Measurements from ENCODE around the gene ATAD3A. TPM values are rescaled to one million over a fixed set of nuclear protein-coding genes. Genes with fewer than 3 reads are reported as not detected.

ATAD3A gene
- total and polyA plus RNA-seq, 7 experiments from 2014 or later = 5.4 to 41.3 (median 21.5) TPM

GRCh38 chr1:1545946-1546737 is 34.2 kb downstream of the ATAD3A start:
- intact Hi-C loops (cut with micrococcal nuclease) = no loop called here
- Mint-ChIP-seq H3K27ac (peak overlapping the region in 1 of 9 donors; percentile 70), H3K36me3 (peaks cover 0 to 11% (median 0%) of the 10 kb centered on the region in 5 donors), H3K9me3 (no peaks in the 10 kb centered on the region), H3K4me3 (no peak overlapping the region), H3K27me3 (peaks cover 0 to 2% (median 0%) of the 10 kb centered on the region in 5 donors), H3K4me1 (peaks cover 0 to 11% (median 2%) of the 10 kb centered on the region in 7 donors)
- POLR2A ChIA-PET = interaction anchor here (0.6 to 1.5 kb wide), 2 partner anchors 69 to 102 kb away, joined by 4 to 5 read pairs; partner anchors contain the start of gene MIB2
- H3K36me3 ChIP-seq (ENCODE audit: control insufficient read depth in 2 of 3, insufficient read depth in 3 of 3, low read length in 3 of 3) = peaks cover 0 to 27% (median 0%) of the 10 kb centered on the region in 3 experiments
- H3K4me3 ChIP-seq (ENCODE audit: low read length) = no peak overlapping the region
- ATAC-seq (no peak), DNase-seq (no peak)
- H3K4me1 ChIP-seq (ENCODE audit: control insufficient read depth in 2 of 2, insufficient read depth in 2 of 2, low read length in 2 of 2) = no peaks in the 10 kb centered on the region
- H3K9me3 ChIP-seq (ENCODE audit: control insufficient read depth in 2 of 3, low read length in 3 of 3) = no peaks in the 10 kb centered on the region
- H3K27me3 ChIP-seq (ENCODE audit: control insufficient read depth in 2 of 2, insufficient read depth in 2 of 2, low read length in 2 of 2) = no peaks in the 10 kb centered on the region
- CTCF ChIA-PET = interaction anchor here (0.6 to 1.1 kb wide), 2 partner anchors 10 to 12 kb away, joined by 3 read pairs; no protein-coding TSS in a partner anchor
- H3K27ac ChIP-seq (ENCODE audit: low read depth, low read length) = no peak overlapping the region

GRCh38 chr1:1547011-1547410 is 35.0 kb downstream of the ATAD3A start:
- no peaks in the 10 kb centered on the region for H3K9me3 Mint-ChIP-seq
- H3K27ac Mint-ChIP-seq = peak overlapping the region in 2 of 9 donors; percentile 45 to 53
- H3K27me3 Mint-ChIP-seq = no peaks in the 10 kb centered on the region
- H3K27ac ChIP-seq (ENCODE audit: low read depth, low read length) = no peak overlapping the region
- H3K36me3 Mint-ChIP-seq = peaks cover 0 to 6% (median 0%) of the 10 kb centered on the region in 5 donors
- no peaks in the 10 kb centered on the region for H3K9me3 ChIP-seq (ENCODE audit: control insufficient read depth in 2 of 3, low read length in 3 of 3)
- peaks cover 0 to 4% (median 0%) of the 10 kb centered on the region in 7 donors for H3K4me1 Mint-ChIP-seq
- H3K27me3 ChIP-seq (ENCODE audit: control insufficient read depth in 2 of 2, insufficient read depth in 2 of 2, low read length in 2 of 2) = no peaks in the 10 kb centered on the region
- ChIA-PET CTCF (interaction anchor here (1.1 kb wide), 1 partner anchor 9 kb away, joined by 3 read pairs; no protein-coding TSS in a partner anchor), POLR2A (interaction anchor here (0.6 to 1.5 kb wide), 5 partner anchors 12 to 107 kb away, joined by 3 to 5 read pairs (median 4); partner anchors contain the start of gene MIB2)
- no peak overlapping the region for H3K4me3 Mint-ChIP-seq
- DNase-seq (no peak), ATAC-seq (no peak)
- intact Hi-C loops (cut with micrococcal nuclease) = no loop called here
- no peaks in the 10 kb centered on the region for H3K4me1 ChIP-seq (ENCODE audit: control insufficient read depth in 2 of 2, insufficient read depth in 2 of 2, low read length in 2 of 2)
- H3K4me3 ChIP-seq (ENCODE audit: low read length) = no peak overlapping the region
- H3K36me3 ChIP-seq (ENCODE audit: control insufficient read depth in 2 of 3, insufficient read depth in 3 of 3, low read length in 3 of 3) = peaks cover 0 to 23% (median 0%) of the 10 kb centered on the region in 3 experiments

- CTCF ChIA-PET = no interaction called here
- Histone ChIP-seq H3K4me3 (ENCODE audit: low read length) (no peak overlapping the region), H3K9me3 (ENCODE audit: control insufficient read depth in 2 of 3, low read length in 3 of 3) (no peaks in the 10 kb centered on the region), H3K27me3 (ENCODE audit: control insufficient read depth in 2 of 2, insufficient read depth in 2 of 2, low read length in 2 of 2) (no peaks in the 10 kb centered on the region), H3K36me3 (ENCODE audit: control insufficient read depth in 2 of 3, insufficient read depth in 3 of 3, low read length in 3 of 3) (peaks cover 0 to 20% (median 0%) of the 10 kb centered on the region in 3 experiments), H3K4me1 (ENCODE audit: control insufficient read depth in 2 of 2, insufficient read depth in 2 of 2, low read length in 2 of 2) (no peaks in the 10 kb centered on the region), H3K27ac (ENCODE audit: low read depth, low read length) (no peak overlapping the region)
- Mint-ChIP-seq H3K9me3 (no peaks in the 10 kb centered on the region), H3K27me3 (no peaks in the 10 kb centered on the region), H3K4me1 (peaks cover 0 to 4% (median 0%) of the 10 kb centered on the region in 7 donors), H3K4me3 (no peak overlapping the region), H3K27ac (peak overlapping the region in 2 of 9 donors; percentile 45 to 53), H3K36me3 (peaks cover 0 to 6% (median 0%) of the 10 kb centered on the region in 5 donors)
- DNase-seq (no peak), ATAC-seq (no peak)
- POLR2A ChIA-PET = interaction anchor here (0.8 to 1.5 kb wide), 2 partner anchors 12 to 67 kb away, joined by 3 to 5 read pairs; partner anchors contain the start of gene MIB2
- intact Hi-C loops (cut with micrococcal nuclease) = no loop called here
Observed at GRCh38 chr1:1547476-1547875, 35.5 kb downstream of the ATAD3A start.

- Histone ChIP-seq H3K9me3 (ENCODE audit: control insufficient read depth in 2 of 3, low read length in 3 of 3) (no peaks in the 10 kb centered on the region), H3K4me1 (ENCODE audit: control insufficient read depth in 2 of 2, insufficient read depth in 2 of 2, low read length in 2 of 2) (no peaks in the 10 kb centered on the region), H3K4me3 (ENCODE audit: low read length) (no peak overlapping the region), H3K36me3 (ENCODE audit: control insufficient read depth in 2 of 3, insufficient read depth in 3 of 3, low read length in 3 of 3) (peaks cover 0 to 9% (median 0%) of the 10 kb centered on the region in 3 experiments), H3K27me3 (ENCODE audit: control insufficient read depth in 2 of 2, insufficient read depth in 2 of 2, low read length in 2 of 2) (no peaks in the 10 kb centered on the region), H3K27ac (ENCODE audit: low read depth, low read length) (no peak overlapping the region)
- Mint-ChIP-seq H3K9me3 (no peaks in the 10 kb centered on the region), H3K4me3 (no peak overlapping the region), H3K27me3 (no peaks in the 10 kb centered on the region), H3K36me3 (peaks cover 0 to 1% (median 0%) of the 10 kb centered on the region in 5 donors), H3K4me1 (peaks cover 0 to 4% (median 0%) of the 10 kb centered on the region in 7 donors), H3K27ac (peak overlapping the region in 1 of 9 donors; percentile 5)
- ChIA-PET CTCF (no interaction called here), POLR2A (no interaction called here)
- ATAC-seq (no peak), DNase-seq (no peak)
- intact Hi-C loops (cut with micrococcal nuclease) = no loop called here
Observed at GRCh38 chr1:1548591-1548990, 36.6 kb downstream of the ATAD3A start.

GRCh38 chr1:1550087-1550486 is 38.1 kb downstream of the ATAD3A start:
- ChIA-PET CTCF (interaction anchor here (0.8 kb wide), 1 partner anchor 46 kb away, joined by 3 read pairs; no protein-coding TSS in a partner anchor), POLR2A (no interaction called here)
- peaks cover 0 to 1% (median 0%) of the 10 kb centered on the region in 5 donors for H3K36me3 Mint-ChIP-seq
- ATAC-seq = no peak
- Histone ChIP-seq H3K36me3 (ENCODE audit: control insufficient read depth in 2 of 3, insufficient read depth in 3 of 3, low read length in 3 of 3) (peaks cover 0 to 6% (median 0%) of the 10 kb centered on the region in 3 experiments), H3K27ac (ENCODE audit: low read depth, low read length) (no peak overlapping the region), H3K4me3 (ENCODE audit: low read length) (no peak overlapping the region), H3K4me1 (ENCODE audit: control insufficient read depth in 2 of 2, insufficient read depth in 2 of 2, low read length in 2 of 2) (no peaks in the 10 kb centered on the region), H3K9me3 (ENCODE audit: control insufficient read depth in 2 of 3, low read length in 3 of 3) (no peaks in the 10 kb centered on the region), H3K27me3 (ENCODE audit: control insufficient read depth in 2 of 2, insufficient read depth in 2 of 2, low read length in 2 of 2) (no peaks in the 10 kb centered on the region)
- H3K4me3 Mint-ChIP-seq = no peak overlapping the region
- no peaks in the 10 kb centered on the region for H3K9me3 Mint-ChIP-seq
- intact Hi-C loops (cut with micrococcal nuclease) = no loop called here
- no peak for DNase-seq
- peaks cover 0 to 6% (median 0%) of the 10 kb centered on the region in 7 donors for H3K4me1 Mint-ChIP-seq
- no peak overlapping the region for H3K27ac Mint-ChIP-seq
- H3K27me3 Mint-ChIP-seq = no peaks in the 10 kb centered on the region

GRCh38 chr1:1550591-1551432 is 38.9 kb downstream of the ATAD3A start:
- no peak for DNase-seq
- Mint-ChIP-seq H3K36me3 (no peaks in the 10 kb centered on the region), H3K27me3 (no peaks in the 10 kb centered on the region), H3K4me3 (no peak overlapping the region), H3K4me1 (peaks cover 0 to 6% (median 0%) of the 10 kb centered on the region in 7 donors), H3K9me3 (no peaks in the 10 kb centered on the region), H3K27ac (peak overlapping the region in 2 of 9 donors; percentile 36 to 56)
- no peaks in the 10 kb centered on the region for H3K4me1 ChIP-seq (ENCODE audit: control insufficient read depth in 2 of 2, insufficient read depth in 2 of 2, low read length in 2 of 2)
- intact Hi-C loops (cut with micrococcal nuclease) = no loop called here
- H3K9me3 ChIP-seq (ENCODE audit: control insufficient read depth in 2 of 3, low read length in 3 of 3) = no peaks in the 10 kb centered on the region
- POLR2A ChIA-PET = no interaction called here
- no peak overlapping the region for H3K27ac ChIP-seq (ENCODE audit: low read depth, low read length)
- H3K36me3 ChIP-seq (ENCODE audit: control insufficient read depth in 2 of 3, insufficient read depth in 3 of 3, low read length in 3 of 3) = peaks cover 0 to 6% (median 0%) of the 10 kb centered on the region in 3 experiments
- no peak overlapping the region for H3K4me3 ChIP-seq (ENCODE audit: low read length)
- peak; percentile 18 for ATAC-seq
- CTCF ChIA-PET = interaction anchor here (0.8 kb wide), 1 partner anchor 46 kb away, joined by 3 read pairs; no protein-coding TSS in a partner anchor
- no peaks in the 10 kb centered on the region for H3K27me3 ChIP-seq (ENCODE audit: control insufficient read depth in 2 of 2, insufficient read depth in 2 of 2, low read length in 2 of 2)

Measured in naive thymus-derived CD4-positive, alpha-beta T cell (primary cell).